Osteocyte (in vitro differentiated cells): ENCODE data around the gene CLCNKA. TPM values are rescaled to one million over a fixed set of nuclear protein-coding genes. Genes with fewer than 3 reads are reported as not detected.

Source experiments
- DNase-seq: peaks from one replicate; pipeline ENCODE4 v3.0.0; 2021; ENCODE audit warnings: mixed read lengths; ENCODE audit not compliant: unreplicated experiment; ENCODE audit errors: extremely low spot score
- H3K27ac Mint-ChIP-seq: one replicate; pipeline ENCODE4 v1.8.0; 2021; ENCODE audit warnings: mild to moderate bottlenecking, mixed read lengths; ENCODE audit not compliant: unreplicated experiment
- H3K27me3 Mint-ChIP-seq: one replicate; pipeline ENCODE4 v1.8.0; 2021; ENCODE audit warnings: mixed read lengths; ENCODE audit not compliant: unreplicated experiment
- H3K36me3 Mint-ChIP-seq: one replicate; pipeline ENCODE4 v1.8.0; 2021; ENCODE audit warnings: mixed read lengths; ENCODE audit not compliant: unreplicated experiment
- H3K4me1 Mint-ChIP-seq: one replicate; pipeline ENCODE4 v1.8.0; 2021; ENCODE audit warnings: mixed read lengths; ENCODE audit not compliant: unreplicated experiment
- H3K4me3 Mint-ChIP-seq: one replicate; pipeline ENCODE4 v1.8.0; 2021; ENCODE audit warnings: mild to moderate bottlenecking, moderate library complexity, mixed read lengths; ENCODE audit not compliant: unreplicated experiment
- H3K9me3 Mint-ChIP-seq: one replicate; pipeline ENCODE4 v1.8.0; 2021; ENCODE audit warnings: mixed read lengths; ENCODE audit not compliant: unreplicated experiment
- CTCF ChIP-seq: fragments of 200-600 bp; sonication (generic); IDR thresholded peaks from 2 replicates; pipeline ENCODE4 v1.5.0; 2021; ENCODE audit warnings: antibody characterized with exemption, mild to moderate bottlenecking, moderate library complexity
- total RNA-seq: library from RNA; stranded (reverse); gene quantifications from 2 replicates; pipeline ENCODE4 v1.2.1, GENCODE V29; 2021

CLCNKA gene
- total RNA-seq, 1 donor from 2014 or later, result not detected

DNA sequence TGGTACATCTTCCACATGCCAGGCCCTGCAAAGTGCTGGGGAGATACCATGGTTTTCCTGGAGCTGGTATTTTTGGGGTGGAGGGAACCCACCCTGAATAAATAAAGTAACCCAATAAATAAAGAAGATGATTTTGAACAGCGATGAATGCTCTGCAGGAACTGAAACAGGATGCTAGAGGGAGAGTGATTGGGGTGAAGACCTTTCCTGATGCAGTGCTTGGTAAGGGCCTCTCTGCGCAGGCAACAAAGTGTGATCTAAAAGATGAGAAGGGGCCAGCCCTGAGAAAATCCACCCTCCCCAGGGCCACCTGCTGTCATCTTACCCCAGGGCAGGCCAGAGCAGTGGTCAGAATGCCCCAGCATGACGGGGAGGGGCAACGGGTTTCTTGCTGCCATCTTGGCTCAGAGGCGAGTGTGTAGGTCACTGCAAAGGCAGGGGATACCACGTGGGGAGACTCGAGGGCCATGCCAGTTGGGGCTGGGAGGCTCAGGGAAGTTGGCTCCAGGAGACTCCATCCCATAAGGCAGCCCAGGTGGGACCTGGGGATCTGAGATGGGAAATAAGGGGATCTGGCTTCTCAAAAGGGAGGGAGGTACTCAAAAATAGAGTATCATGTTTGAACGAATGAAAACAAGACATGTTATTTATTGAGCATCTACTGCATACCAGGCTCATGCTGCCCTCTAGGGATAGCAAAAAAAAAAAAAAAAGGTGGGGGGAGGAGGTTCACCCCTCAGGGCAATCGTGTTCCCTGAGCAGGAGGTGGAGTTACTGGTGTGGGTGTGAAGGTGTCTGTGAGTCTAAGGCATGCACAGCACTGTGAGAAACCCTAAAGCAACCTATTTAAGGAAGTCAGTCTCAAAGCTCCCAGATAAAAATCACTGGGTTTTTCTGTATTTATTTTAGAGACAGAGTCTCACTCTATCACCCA lies 15.0 kb upstream of the CLCNKA start:
- H3K36me3 Mint-ChIP-seq, result no peaks in the 10 kb centered on the region
- H3K27me3 Mint-ChIP-seq, result no peaks in the 10 kb centered on the region
- no peak overlapping the region for H3K4me3 Mint-ChIP-seq
- peaks cover 9% of the 10 kb centered on the region for H3K4me1 Mint-ChIP-seq
- no peak for TF ChIP-seq CTCF
- no peak for DNase-seq
- no peak overlapping the region for H3K27ac Mint-ChIP-seq
- H3K9me3 Mint-ChIP-seq, result no peaks in the 10 kb centered on the region

GRCh38 chr1:16007671-16008341 lies 14.0 kb upstream of the CLCNKA start:
- Mint-ChIP-seq H3K27ac (no peak overlapping the region), H3K27me3 (no peaks in the 10 kb centered on the region), H3K9me3 (no peaks in the 10 kb centered on the region), H3K36me3 (no peaks in the 10 kb centered on the region), H3K4me3 (no peak overlapping the region), H3K4me1 (peaks cover 16% of the 10 kb centered on the region)
- TF ChIP-seq CTCF, result no peak
- DNase-seq, result no peak

DNA sequence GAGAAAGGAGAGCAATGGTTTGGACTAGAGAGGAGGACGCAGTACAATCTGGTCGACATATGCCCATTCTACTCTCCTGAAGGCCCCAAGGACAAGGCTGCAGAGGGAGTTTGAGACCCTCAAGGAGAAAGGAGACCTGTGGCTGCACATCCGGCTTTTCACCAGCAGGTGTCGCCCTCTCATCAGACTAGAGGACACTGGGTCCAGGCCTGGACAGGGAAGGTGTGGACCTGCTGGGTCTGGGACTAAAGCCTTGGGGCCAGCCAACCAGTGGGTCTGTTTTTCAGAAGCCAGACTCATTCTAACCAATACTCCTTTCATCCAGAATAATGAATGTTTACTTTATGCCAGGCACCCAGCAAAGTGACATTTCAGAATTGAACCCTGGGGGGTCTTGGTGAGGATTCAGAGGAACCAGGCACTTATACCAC lies 12.8 kb upstream of the CLCNKA start:
- no peaks in the 10 kb centered on the region for H3K36me3 Mint-ChIP-seq
- no peaks in the 10 kb centered on the region for H3K27me3 Mint-ChIP-seq
- no peak overlapping the region for H3K4me3 Mint-ChIP-seq
- no peaks in the 10 kb centered on the region for H3K9me3 Mint-ChIP-seq
- peak; percentile 97 for TF ChIP-seq CTCF
- peaks cover 23% of the 10 kb centered on the region for H3K4me1 Mint-ChIP-seq
- peak; percentile 93 for DNase-seq
- H3K27ac Mint-ChIP-seq, result no peak overlapping the region

- H3K36me3 Mint-ChIP-seq, result no peaks in the 10 kb centered on the region
- no peak for DNase-seq
- peaks cover 29% of the 10 kb centered on the region for H3K4me1 Mint-ChIP-seq
- peak overlapping the region; percentile 46 for H3K27ac Mint-ChIP-seq
- TF ChIP-seq CTCF, result no peak
- no peaks in the 10 kb centered on the region for H3K27me3 Mint-ChIP-seq
- H3K9me3 Mint-ChIP-seq, result no peaks in the 10 kb centered on the region
- no peak overlapping the region for H3K4me3 Mint-ChIP-seq
Observed at GRCh38 chr1:16009678-16010077, 12.2 kb upstream of the CLCNKA start.

DNA sequence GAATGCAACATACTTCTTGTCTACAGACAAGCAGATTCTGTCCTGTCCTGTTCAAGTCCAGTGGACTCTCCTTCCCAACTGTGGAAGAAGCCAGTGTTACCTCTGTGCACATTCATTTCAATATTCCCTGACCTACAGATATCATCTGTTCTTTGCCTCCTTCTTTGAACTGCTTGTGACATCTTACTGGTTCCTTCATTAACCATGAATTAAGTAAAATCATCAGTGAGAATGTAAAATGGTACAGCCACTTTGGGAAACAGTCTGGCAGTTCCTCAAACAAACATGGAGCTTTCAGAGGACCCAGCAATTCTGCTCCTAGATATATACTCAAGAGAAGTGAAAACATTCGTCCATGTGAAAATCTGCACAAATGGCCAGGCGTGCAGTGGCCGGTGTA lies 11.0 kb upstream of the CLCNKA start:
- H3K27ac Mint-ChIP-seq, result no peak overlapping the region

More for the DNA sequence above, 11.0 kb upstream of the CLCNKA start:
- Mint-ChIP-seq H3K4me3 (no peak overlapping the region), H3K36me3 (no peaks in the 10 kb centered on the region), H3K27me3 (no peaks in the 10 kb centered on the region), H3K4me1 (peaks cover 40% of the 10 kb centered on the region), H3K9me3 (no peaks in the 10 kb centered on the region)
- no peak for DNase-seq
- no peak for TF ChIP-seq CTCF
